ENCODE results near the gene PRXL2A.

PRXL2A gene

DNA sequence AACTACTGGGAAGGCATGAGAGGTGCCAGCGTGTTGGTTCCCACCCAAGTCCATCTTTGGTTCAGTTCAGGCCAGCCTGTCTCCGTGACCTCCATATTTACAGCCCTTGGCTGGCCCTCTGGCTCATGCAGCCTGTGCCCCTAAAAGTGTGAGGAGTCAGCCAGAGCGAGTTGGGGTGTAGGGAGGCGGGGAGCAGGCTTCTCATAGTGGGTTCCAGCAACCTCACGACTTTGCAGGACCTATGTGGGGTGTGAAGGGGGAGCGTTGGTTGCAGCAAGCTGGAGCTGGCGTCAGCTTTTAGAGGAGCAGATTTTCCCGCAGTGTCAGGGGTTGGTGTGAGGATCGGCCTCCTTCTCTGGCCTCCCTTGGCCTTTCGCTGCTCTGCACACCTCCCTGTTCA, 55.5 kb downstream of the PRXL2A start:
- Histone ChIP-seq H3K9me3 (no peaks in the 10 kb centered on the region), H3K27ac (peak overlapping the region; percentile 82), H3K4me3 (ENCODE audit: low read depth in 1 of 2, low read length in 1 of 2) (no peak overlapping the region)

DNA sequence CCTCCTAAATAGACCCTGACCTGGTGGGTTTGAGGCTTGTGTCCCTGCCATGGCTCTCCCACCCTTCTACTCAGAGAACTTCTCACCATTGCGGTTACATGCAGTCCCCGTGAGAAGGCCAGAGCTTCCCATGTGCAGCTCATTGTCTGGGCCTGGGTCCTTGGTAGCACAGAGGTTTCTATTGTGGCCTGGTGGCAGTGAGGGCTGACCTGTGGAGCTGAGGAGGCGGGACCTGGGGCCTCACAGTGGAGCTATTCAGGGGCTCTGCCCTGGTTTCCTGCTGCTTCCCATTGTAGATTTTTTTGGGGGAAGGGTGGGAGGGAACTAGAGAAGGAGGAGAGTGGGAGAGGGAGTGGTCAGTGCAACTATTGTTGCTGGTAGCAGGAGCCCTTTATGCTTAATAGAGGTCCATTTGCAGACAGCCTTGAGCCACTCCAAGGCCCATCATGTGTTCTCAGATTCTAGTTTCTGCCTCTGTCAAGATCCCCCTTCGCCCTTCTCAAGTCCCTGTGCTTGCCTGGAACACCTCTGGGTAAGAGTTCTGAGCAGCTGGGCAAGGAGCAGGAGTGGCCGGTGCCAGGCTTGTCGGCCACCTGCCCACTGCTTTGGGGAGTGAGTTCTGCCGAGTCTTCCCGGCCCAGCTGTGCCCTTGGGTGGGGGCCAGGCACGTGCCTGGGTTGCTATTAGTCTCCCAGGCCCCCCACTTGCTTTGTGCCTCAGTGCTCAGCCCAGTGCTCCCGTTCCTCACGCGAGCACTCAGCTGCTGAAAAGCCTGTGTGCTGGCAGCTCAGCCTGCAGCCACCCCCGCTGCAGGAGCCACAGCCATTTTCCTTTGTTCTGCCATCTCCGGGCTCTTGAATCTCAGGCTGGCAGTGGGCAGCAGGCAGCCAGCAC, 56.5 kb downstream of the PRXL2A start:
- Histone ChIP-seq H3K27ac (peak overlapping the region; percentile 82), H3K9me3 (no peaks in the 10 kb centered on the region), H3K4me1 (ENCODE audit: control insufficient read depth in 1 of 2, insufficient read depth in 1 of 2, low read depth in 1 of 2, low read length in 1 of 2) (peaks cover 90 to 94% of the 10 kb centered on the region in 2 experiments), H3K27me3 (no peaks in the 10 kb centered on the region), H3K4me3 (ENCODE audit: low read depth in 1 of 2, low read length in 1 of 2) (no peak overlapping the region), H3K36me3 (peaks cover 15% of the 10 kb centered on the region)
- TF ChIP-seq, protein P1, sequence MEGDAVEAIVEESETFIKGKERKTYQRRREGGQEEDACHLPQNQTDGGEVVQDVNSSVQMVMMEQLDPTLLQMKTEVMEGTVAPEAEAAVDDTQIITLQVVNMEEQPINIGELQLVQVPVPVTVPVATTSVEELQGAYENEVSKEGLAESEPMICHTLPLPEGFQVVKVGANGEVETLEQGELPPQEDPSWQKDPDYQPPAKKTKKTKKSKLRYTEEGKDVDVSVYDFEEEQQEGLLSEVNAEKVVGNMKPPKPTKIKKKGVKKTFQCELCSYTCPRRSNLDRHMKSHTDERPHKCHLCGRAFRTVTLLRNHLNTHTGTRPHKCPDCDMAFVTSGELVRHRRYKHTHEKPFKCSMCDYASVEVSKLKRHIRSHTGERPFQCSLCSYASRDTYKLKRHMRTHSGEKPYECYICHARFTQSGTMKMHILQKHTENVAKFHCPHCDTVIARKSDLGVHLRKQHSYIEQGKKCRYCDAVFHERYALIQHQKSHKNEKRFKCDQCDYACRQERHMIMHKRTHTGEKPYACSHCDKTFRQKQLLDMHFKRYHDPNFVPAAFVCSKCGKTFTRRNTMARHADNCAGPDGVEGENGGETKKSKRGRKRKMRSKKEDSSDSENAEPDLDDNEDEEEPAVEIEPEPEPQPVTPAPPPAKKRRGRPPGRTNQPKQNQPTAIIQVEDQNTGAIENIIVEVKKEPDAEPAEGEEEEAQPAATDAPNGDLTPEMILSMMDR (IDR thresholded peaks at IDR 0.05) = no peak

More for the DNA sequence above, 55.5 kb downstream of the PRXL2A start:
- TF ChIP-seq, protein P1 (IDR thresholded peaks at IDR 0.05) = no peak
- H3K36me3 ChIP-seq = peaks cover 7% of the 10 kb centered on the region
- no peaks in the 10 kb centered on the region for H3K27me3 ChIP-seq
- H3K4me1 ChIP-seq (ENCODE audit: control insufficient read depth in 1 of 2, insufficient read depth in 1 of 2, low read depth in 1 of 2, low read length in 1 of 2) = peaks cover 99% of the 10 kb centered on the region in 2 experiments

DNA sequence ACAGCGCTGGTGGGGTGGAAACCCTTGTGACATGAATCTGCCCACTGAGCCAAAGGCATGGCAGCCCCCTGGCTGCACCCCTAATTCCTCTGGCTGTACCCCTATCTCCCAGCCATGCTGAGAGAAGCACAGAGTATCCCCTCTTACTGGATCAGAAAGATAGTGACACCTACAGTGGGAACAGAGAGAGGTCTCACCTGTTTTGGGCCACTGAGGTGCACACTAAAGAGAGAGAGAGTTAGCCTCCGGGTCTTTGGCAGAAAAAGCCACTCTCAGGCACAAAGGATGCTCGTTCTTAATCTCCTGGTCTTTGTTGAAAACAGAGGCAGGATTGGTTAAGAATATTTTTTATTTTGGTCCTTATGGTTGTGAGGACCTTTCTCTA, 57.1 kb downstream of the PRXL2A start:
- Histone ChIP-seq H3K9me3 (no peaks in the 10 kb centered on the region), H3K4me3 (ENCODE audit: low read depth in 1 of 2, low read length in 1 of 2) (no peak overlapping the region), H3K27me3 (no peaks in the 10 kb centered on the region), H3K36me3 (peaks cover 21% of the 10 kb centered on the region), H3K4me1 (ENCODE audit: control insufficient read depth in 1 of 2, insufficient read depth in 1 of 2, low read depth in 1 of 2, low read length in 1 of 2) (peaks cover 83 to 88% of the 10 kb centered on the region in 2 experiments), H3K27ac (peak overlapping the region; percentile 82)
- TF ChIP-seq, protein P1 (IDR thresholded peaks at IDR 0.05) = no peak

DNA sequence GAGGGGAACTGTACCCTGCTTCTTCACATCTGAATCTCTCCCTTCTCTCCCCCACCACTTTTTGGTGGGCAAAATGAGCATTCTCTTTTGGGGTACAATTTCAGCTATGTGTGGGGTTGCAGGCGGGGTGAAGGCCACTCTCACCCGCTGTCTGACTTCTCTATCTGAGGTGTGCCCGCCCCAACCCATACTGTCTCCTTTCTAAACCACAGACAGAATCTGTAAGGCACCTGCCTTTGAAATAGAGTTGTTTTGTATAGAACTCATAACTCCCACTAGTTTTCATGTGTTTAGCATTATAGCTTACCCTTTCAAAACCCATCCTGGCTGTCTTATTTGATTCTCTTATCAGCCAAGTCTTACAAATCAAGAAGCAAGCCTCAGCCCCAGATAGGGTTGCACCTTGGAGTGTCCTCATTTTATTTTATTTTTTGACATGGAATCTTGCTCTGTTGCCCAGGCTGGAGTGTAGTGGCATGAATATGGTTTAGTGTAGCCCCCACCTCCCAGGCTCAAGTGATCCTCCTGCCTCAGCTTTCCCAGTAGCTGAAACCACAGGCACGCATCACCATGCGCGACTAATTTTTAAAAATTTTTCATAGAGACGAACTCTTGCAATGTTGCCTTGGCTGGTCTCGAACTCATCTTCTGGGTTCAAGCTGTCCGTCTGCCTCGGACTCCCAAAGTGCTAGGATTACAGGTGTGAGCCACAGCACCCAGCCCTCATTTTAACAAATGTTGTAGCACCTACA, 57.7 kb downstream of the PRXL2A start:
- H3K36me3 ChIP-seq = peaks cover 27% of the 10 kb centered on the region
- H3K4me3 ChIP-seq (ENCODE audit: low read depth in 1 of 2, low read length in 1 of 2) = no peak overlapping the region
- H3K27me3 ChIP-seq = no peaks in the 10 kb centered on the region
- TF ChIP-seq, protein P1 (IDR thresholded peaks at IDR 0.05) = no peak
- H3K27ac ChIP-seq = peak overlapping the region; percentile 82
- H3K4me1 ChIP-seq (ENCODE audit: control insufficient read depth in 1 of 2, insufficient read depth in 1 of 2, low read depth in 1 of 2, low read length in 1 of 2) = peaks cover 81 to 87% of the 10 kb centered on the region in 2 experiments
- H3K9me3 ChIP-seq = no peaks in the 10 kb centered on the region

DNA sequence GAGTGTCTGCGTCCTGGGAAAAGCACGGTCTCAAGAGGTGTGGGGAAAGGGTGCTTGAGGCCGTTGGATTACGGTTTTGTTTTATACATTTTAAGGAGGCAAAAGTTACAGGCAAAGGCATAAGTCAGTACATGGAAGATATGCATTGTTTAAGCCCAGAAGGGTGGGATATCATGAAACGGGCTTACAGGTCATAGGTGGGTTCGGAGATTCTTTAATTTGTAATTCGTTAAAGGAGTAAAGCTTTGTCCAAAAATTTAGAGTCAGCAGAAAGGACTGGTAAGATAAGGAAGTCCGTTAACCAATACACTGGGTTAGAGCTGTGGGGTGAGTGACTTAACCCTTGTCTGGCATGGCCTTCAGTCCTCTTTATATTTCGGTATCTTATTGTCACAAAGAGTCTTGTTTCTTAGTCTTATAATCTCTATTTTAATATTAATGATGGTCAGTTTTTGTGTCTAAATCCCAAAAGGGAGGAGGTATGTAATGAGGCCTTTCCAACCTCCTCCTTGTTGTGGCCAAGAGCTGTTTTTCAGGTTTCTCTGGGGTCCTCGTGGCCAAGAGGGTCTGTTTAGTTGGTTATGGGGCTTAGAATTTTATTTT, 58.5 kb downstream of the PRXL2A start:
- TF ChIP-seq, protein P1 (IDR thresholded peaks at IDR 0.05) = no peak
- H3K4me3 ChIP-seq (ENCODE audit: low read depth in 1 of 2, low read length in 1 of 2) = no peak overlapping the region
- peak overlapping the region; percentile 82 for H3K27ac ChIP-seq
- no peaks in the 10 kb centered on the region for H3K9me3 ChIP-seq
- H3K27me3 ChIP-seq = no peaks in the 10 kb centered on the region
- peaks cover 81 to 87% of the 10 kb centered on the region in 2 experiments for H3K4me1 ChIP-seq (ENCODE audit: control insufficient read depth in 1 of 2, insufficient read depth in 1 of 2, low read depth in 1 of 2, low read length in 1 of 2)
- H3K36me3 ChIP-seq = peaks cover 35% of the 10 kb centered on the region
